H9 (cell line): ENCODE measurements around the gene PTPMT1. TPM values are rescaled to one million over a fixed set of nuclear protein-coding genes. Genes with fewer than 3 reads are reported as not detected.

Experiments
- DNase-seq: peaks from one replicate; pipeline ENCODE4 v3.0.0-alpha.2; 2017
- H2AFZ ChIP-seq: one replicate; pipeline ENCODE4 v1.6.1; 2013; ENCODE audit warnings: mild to moderate bottlenecking, low read length, control low read depth, moderate library complexity
- H2AK5ac ChIP-seq: 2 replicates; pipeline ENCODE4 v1.6.1; 2013; ENCODE audit warnings: low read length, control low read depth, mixed read lengths; ENCODE audit not compliant: insufficient read length
- H2BK120ac ChIP-seq: one replicate; pipeline ENCODE4 v1.6.1; 2013; ENCODE audit warnings: low read depth, mild to moderate bottlenecking, low read length, control low read depth, inconsistent platforms; ENCODE audit not compliant: poor library complexity, severe bottlenecking
- H2BK12ac ChIP-seq: 2 replicates; pipeline ENCODE4 v1.6.1; 2013; ENCODE audit warnings: low read length, control low read depth, mixed read lengths, low read depth; ENCODE audit not compliant: insufficient read length
- H2BK15ac ChIP-seq: 2 replicates; pipeline ENCODE4 v1.6.1; 2013; ENCODE audit warnings: low read depth, low read length, control low read depth
- H2BK20ac ChIP-seq: one replicate; pipeline ENCODE4 v1.6.1; 2013; ENCODE audit warnings: low read depth, mild to moderate bottlenecking, low read length, control low read depth, inconsistent platforms; ENCODE audit not compliant: poor library complexity, severe bottlenecking
- H2BK5ac ChIP-seq: 2 replicates; pipeline ENCODE4 v1.6.1; 2013; ENCODE audit warnings: low read length, control low read depth, mixed read lengths; ENCODE audit not compliant: insufficient read length
- H3K14ac ChIP-seq: 2 replicates; pipeline ENCODE4 v1.6.1; 2013; ENCODE audit warnings: low read length, control low read depth; ENCODE audit not compliant: insufficient read depth
- H3K18ac ChIP-seq: 2 replicates; pipeline ENCODE4 v1.6.1; 2013; ENCODE audit warnings: low read depth, mild to moderate bottlenecking, mixed read lengths, low read length, control low read depth; ENCODE audit not compliant: insufficient read length
- H3K23ac ChIP-seq: 2 replicates; pipeline ENCODE4 v1.6.1; 2013; ENCODE audit warnings: low read length, control low read depth, mixed read lengths, low read depth; ENCODE audit not compliant: insufficient read length
- H3K23me2 ChIP-seq: 2 replicates; pipeline ENCODE4 v1.6.1; 2013; ENCODE audit warnings: low read depth, mild to moderate bottlenecking, mixed read lengths, low read length, control low read depth; ENCODE audit not compliant: insufficient read length, poor library complexity, severe bottlenecking
- H3K27ac ChIP-seq: 2 replicates; pipeline ENCODE4 v1.5.1; 2013; ENCODE audit warnings: low read length, control low read depth, mixed read lengths, low read depth; ENCODE audit not compliant: insufficient read length
- H3K27me3 ChIP-seq: 2 replicates; pipeline ENCODE4 v1.6.1; 2013; ENCODE audit warnings: low read length, control low read depth, inconsistent platforms; ENCODE audit not compliant: insufficient read depth
- H3K4ac ChIP-seq: 2 replicates; pipeline ENCODE4 v1.6.1; 2013; ENCODE audit warnings: low read depth, mild to moderate bottlenecking, control low read depth, inconsistent platforms, low read length, moderate library complexity
- H3K4me1 ChIP-seq: 2 replicates; pipeline ENCODE4 v1.6.1; 2013; ENCODE audit warnings: low read length, control low read depth, inconsistent platforms; ENCODE audit not compliant: insufficient read depth
- H3K4me2 ChIP-seq: 2 replicates; pipeline ENCODE4 v1.6.1; 2013; ENCODE audit warnings: low read length, control low read depth, mixed read lengths; ENCODE audit not compliant: insufficient read length, insufficient read depth
- H3K56ac ChIP-seq: 2 replicates; pipeline ENCODE4 v1.6.1; 2013; ENCODE audit warnings: low read depth, mild to moderate bottlenecking, mixed read lengths, low read length, control low read depth; ENCODE audit not compliant: insufficient read length
- H3K79me1 ChIP-seq: 2 replicates; pipeline ENCODE4 v1.6.1; 2013; ENCODE audit warnings: low read depth, mild to moderate bottlenecking, moderate library complexity, low read length, control low read depth, inconsistent platforms; ENCODE audit not compliant: insufficient read depth, poor library complexity, severe bottlenecking
- H3K79me2 ChIP-seq: 2 replicates; pipeline ENCODE4 v1.6.1; 2013; ENCODE audit warnings: low read length, control low read depth, inconsistent platforms; ENCODE audit not compliant: insufficient read depth
- H3K9ac ChIP-seq: 2 replicates; pipeline ENCODE4 v1.6.1; 2013; ENCODE audit warnings: low read length, control low read depth, mixed read lengths; ENCODE audit not compliant: insufficient read length; ENCODE audit errors: extremely low read depth
- H3K9me3 ChIP-seq: one replicate; pipeline ENCODE4 v1.6.1; 2013; ENCODE audit warnings: low read depth, low read length, inconsistent platforms; ENCODE audit not compliant: control insufficient read depth
- H3T11ph ChIP-seq: one replicate; pipeline ENCODE4 v1.6.1; 2013; ENCODE audit warnings: mild to moderate bottlenecking, low read length, control low read depth, inconsistent platforms
- H4K20me1 ChIP-seq: one replicate; pipeline ENCODE4 v1.6.1; 2013; ENCODE audit not compliant: control insufficient read depth, insufficient read length, insufficient read depth
- H4K5ac ChIP-seq: 2 replicates; pipeline ENCODE4 v1.6.1; 2013; ENCODE audit warnings: low read depth, mild to moderate bottlenecking, mixed read lengths, low read length, control low read depth; ENCODE audit not compliant: insufficient read length
- H4K8ac ChIP-seq: replicated peaks from 2 replicates; pipeline ENCODE4 v1.6.1; 2013; ENCODE audit warnings: low read length, control low read depth, mixed read lengths, low read depth; ENCODE audit not compliant: insufficient read length
- H4K91ac ChIP-seq: 2 replicates; pipeline ENCODE4 v1.6.1; 2013; ENCODE audit warnings: low read depth, mild to moderate bottlenecking, moderate library complexity, mixed read lengths, low read length, control low read depth; ENCODE audit not compliant: insufficient read length
- H3K27ac Mint-ChIP-seq, 3 experiments: 2 replicates in 2 of 3; 3 replicates in 1 of 3; pipeline ENCODE4 v1.8.0; 2020 to 2021; ENCODE audit warnings: mixed read lengths in 3 of 3, mild to moderate bottlenecking in 1 of 3, moderate library complexity in 1 of 3
- H3K27me3 Mint-ChIP-seq: 2 replicates; pipeline ENCODE4 v1.8.0; 2021; ENCODE audit warnings: low read depth, mild to moderate bottlenecking, moderate library complexity, mixed read lengths
- H3K36me3 Mint-ChIP-seq, 3 experiments: 2 replicates in 2 of 3; 3 replicates in 1 of 3; pipeline ENCODE4 v1.8.0; 2020 to 2021; ENCODE audit warnings: low read depth in 3 of 3, mixed read lengths in 3 of 3; ENCODE audit not compliant: insufficient read depth in 1 of 3
- H3K4me1 Mint-ChIP-seq, 2 experiments: 2 replicates each; pipeline ENCODE4 v1.8.0; 2020; ENCODE audit warnings: mixed read lengths in 2 of 2
- H3K4me3 Mint-ChIP-seq, 2 experiments: 2 replicates in 1 of 2; 3 replicates in 1 of 2; pipeline ENCODE4 v1.8.0; 2020 to 2021; ENCODE audit warnings: mild to moderate bottlenecking in 2 of 2, mixed read lengths in 2 of 2, moderate library complexity in 1 of 2
- H3K9me3 Mint-ChIP-seq, 2 experiments: 2 replicates in 1 of 2; 3 replicates in 1 of 2; pipeline ENCODE4 v1.8.0; 2020; ENCODE audit warnings: mild to moderate bottlenecking in 2 of 2, mixed read lengths in 2 of 2, moderate library complexity in 1 of 2
- CTCF ChIP-seq: fragments of 200-600 bp; sonication (generic); conservative IDR thresholded peaks from 3 replicates; pipeline ENCODE4 v1.8.0; 2021; ENCODE audit warnings: antibody characterized with exemption, mild to moderate bottlenecking
- WGBS: extraction: QIAGEN DNeasy Blood & Tissue Kit; methylation state at CpG from one replicate; pipeline ENCODE4 v1.1.7; 2013; ENCODE audit warnings: missing lambda C conversion rate, low lambda C conversion rate, mixed read lengths; ENCODE audit not compliant: insufficient read length; ENCODE audit errors: extremely low coverage; 5-methylcytosine and 5-hydroxymethylcytosine counted together
- total RNA-seq: library from RNA; stranded (reverse); gene quantifications from 2 replicates; pipeline ENCODE4 v1.2.1, GENCODE V29; 2021

PTPMT1 gene
- total RNA-seq, 1 experiment from 2014 or later: 72.9 TPM

- no peak overlapping the region for H2AFZ ChIP-seq
- no peak overlapping the region for H3K9ac ChIP-seq
- H3K79me1 ChIP-seq: no peaks in the 10 kb centered on the region
- no peak for TF ChIP-seq CTCF
- no peak overlapping the region for H3K23ac ChIP-seq
- peaks cover 41% of the 10 kb centered on the region for H3K27me3 Mint-ChIP-seq
- no peak overlapping the region for H3K18ac ChIP-seq
- H3K4me2 ChIP-seq: no peak overlapping the region
- no peaks in the 10 kb centered on the region for H3K9me3 ChIP-seq
- H2BK120ac ChIP-seq: no peak overlapping the region
- no peak overlapping the region for H2BK15ac ChIP-seq
- no peak for DNase-seq
- no peaks in the 10 kb centered on the region for H4K20me1 ChIP-seq
- H2BK20ac ChIP-seq: no peak overlapping the region
- H2BK12ac ChIP-seq: no peak overlapping the region
- H2AK5ac ChIP-seq: no peak overlapping the region
- H3K4me1 ChIP-seq: no peaks in the 10 kb centered on the region
- H3K4me3 Mint-ChIP-seq: peak overlapping the region in 1 of 2 experiments; percentile 93; a peak in 3 of 5 replicates
- no peak overlapping the region for H3K4ac ChIP-seq
- H2BK5ac ChIP-seq: no peak overlapping the region
- no peaks in the 10 kb centered on the region for H3K79me2 ChIP-seq
- H3K27ac ChIP-seq: no peak overlapping the region
- no peak overlapping the region for H3K14ac ChIP-seq
- H3K27ac Mint-ChIP-seq: peak overlapping the region in 1 of 3 experiments; percentile 27; a peak in 1 of 7 replicates
- no peaks in the 10 kb centered on the region for H3K36me3 Mint-ChIP-seq
- no peak overlapping the region for H4K5ac ChIP-seq
- H3K56ac ChIP-seq: no peak overlapping the region
- peaks cover 14 to 22% of the 10 kb centered on the region in 2 experiments for H3K4me1 Mint-ChIP-seq
- H3T11ph ChIP-seq: no peak overlapping the region
- no peaks in the 10 kb centered on the region; a peak in 1 of 5 replicates for H3K9me3 Mint-ChIP-seq
- H4K8ac ChIP-seq: no peak overlapping the region
- H3K23me2 ChIP-seq: peaks cover 13% of the 10 kb centered on the region
- peaks cover 10% of the 10 kb centered on the region; the same call in 1 of the 2 replicates for H3K27me3 ChIP-seq
- no CpG with 5 or more reads among the region's 7 CpGs for WGBS
- H4K91ac ChIP-seq: no peak overlapping the region
These were observed 26.4 kb downstream of the PTPMT1 start for GRCh38 chr11:47591764-47592163.
